ENCODE results near the gene HIPK2.

HIPK2 gene

GRCh38 chr7:139669106-139670061, 108.4 kb downstream of the HIPK2 start:
- Histone ChIP-seq H3K9me3 (ENCODE audit: control insufficient read depth, low read length) (no peaks in the 10 kb centered on the region), H3K4me1 (ENCODE audit: control insufficient read depth, insufficient read depth, low read length, poor library complexity, severe bottlenecking) (no peaks in the 10 kb centered on the region), H3K27me3 (replicated peaks; ENCODE audit: control insufficient read depth, insufficient read depth, low read length, poor library complexity, severe bottlenecking) (no peaks in the 10 kb centered on the region), H3K4me3 (ENCODE audit: insufficient read depth, low read depth, low read length, poor library complexity, severe bottlenecking) (no peak overlapping the region), H3K27ac (ENCODE audit: insufficient read depth, low read length, poor library complexity, severe bottlenecking) (no peak overlapping the region), H3K36me3 (ENCODE audit: control insufficient read depth, insufficient read depth, low read length) (no peaks in the 10 kb centered on the region)
- no peak for DNase-seq

GRCh38 chr7:139667377-139667776, 110.4 kb downstream of the HIPK2 start:
- Histone ChIP-seq H3K9me3 (ENCODE audit: control insufficient read depth, low read length) (no peaks in the 10 kb centered on the region), H3K27me3 (replicated peaks; ENCODE audit: control insufficient read depth, insufficient read depth, low read length, poor library complexity, severe bottlenecking) (no peaks in the 10 kb centered on the region), H3K4me3 (ENCODE audit: insufficient read depth, low read depth, low read length, poor library complexity, severe bottlenecking) (no peak overlapping the region), H3K27ac (ENCODE audit: insufficient read depth, low read length, poor library complexity, severe bottlenecking) (no peak overlapping the region), H3K36me3 (ENCODE audit: control insufficient read depth, insufficient read depth, low read length) (no peaks in the 10 kb centered on the region), H3K4me1 (ENCODE audit: control insufficient read depth, insufficient read depth, low read length, poor library complexity, severe bottlenecking) (no peaks in the 10 kb centered on the region)
- DNase-seq = no peak

- Histone ChIP-seq H3K4me1 (ENCODE audit: control insufficient read depth, insufficient read depth, low read length, poor library complexity, severe bottlenecking) (no peaks in the 10 kb centered on the region), H3K27ac (ENCODE audit: insufficient read depth, low read length, poor library complexity, severe bottlenecking) (no peak overlapping the region), H3K9me3 (ENCODE audit: control insufficient read depth, low read length) (no peaks in the 10 kb centered on the region), H3K27me3 (replicated peaks; ENCODE audit: control insufficient read depth, insufficient read depth, low read length, poor library complexity, severe bottlenecking) (no peaks in the 10 kb centered on the region), H3K36me3 (ENCODE audit: control insufficient read depth, insufficient read depth, low read length) (no peaks in the 10 kb centered on the region), H3K4me3 (ENCODE audit: insufficient read depth, low read depth, low read length, poor library complexity, severe bottlenecking) (no peak overlapping the region)
- no peak for DNase-seq
Observed at GRCh38 chr7:139666501-139666900, 111.3 kb downstream of the HIPK2 start.

- DNase-seq = no peak
- Histone ChIP-seq H3K9me3 (ENCODE audit: control insufficient read depth, low read length) (no peaks in the 10 kb centered on the region), H3K4me1 (ENCODE audit: control insufficient read depth, insufficient read depth, low read length, poor library complexity, severe bottlenecking) (no peaks in the 10 kb centered on the region)
Observed at GRCh38 chr7:139664434-139664833, 113.4 kb downstream of the HIPK2 start.

GRCh38 chr7:139663608-139664177, 114.1 kb downstream of the HIPK2 start:
- no peak overlapping the region for H3K4me3 ChIP-seq (ENCODE audit: insufficient read depth, low read depth, low read length, poor library complexity, severe bottlenecking)
- H3K27me3 ChIP-seq (replicated peaks; ENCODE audit: control insufficient read depth, insufficient read depth, low read length, poor library complexity, severe bottlenecking) = no peaks in the 10 kb centered on the region
- no peaks in the 10 kb centered on the region for H3K4me1 ChIP-seq (ENCODE audit: control insufficient read depth, insufficient read depth, low read length, poor library complexity, severe bottlenecking)
- no peaks in the 10 kb centered on the region for H3K9me3 ChIP-seq (ENCODE audit: control insufficient read depth, low read length)
- H3K27ac ChIP-seq (ENCODE audit: insufficient read depth, low read length, poor library complexity, severe bottlenecking) = no peak overlapping the region
- no peaks in the 10 kb centered on the region for H3K36me3 ChIP-seq (ENCODE audit: control insufficient read depth, insufficient read depth, low read length)
- no peak for DNase-seq

More at GRCh38 chr7:139664434-139664833, 113.4 kb downstream of the HIPK2 start:
- Histone ChIP-seq H3K4me3 (ENCODE audit: insufficient read depth, low read depth, low read length, poor library complexity, severe bottlenecking) (no peak overlapping the region), H3K36me3 (ENCODE audit: control insufficient read depth, insufficient read depth, low read length) (no peaks in the 10 kb centered on the region), H3K27me3 (replicated peaks; ENCODE audit: control insufficient read depth, insufficient read depth, low read length, poor library complexity, severe bottlenecking) (no peaks in the 10 kb centered on the region), H3K27ac (ENCODE audit: insufficient read depth, low read length, poor library complexity, severe bottlenecking) (no peak overlapping the region)

- Histone ChIP-seq H3K27me3 (replicated peaks; ENCODE audit: control insufficient read depth, insufficient read depth, low read length, poor library complexity, severe bottlenecking) (no peaks in the 10 kb centered on the region), H3K36me3 (ENCODE audit: control insufficient read depth, insufficient read depth, low read length) (no peaks in the 10 kb centered on the region), H3K9me3 (ENCODE audit: control insufficient read depth, low read length) (no peaks in the 10 kb centered on the region), H3K27ac (ENCODE audit: insufficient read depth, low read length, poor library complexity, severe bottlenecking) (no peak overlapping the region), H3K4me3 (ENCODE audit: insufficient read depth, low read depth, low read length, poor library complexity, severe bottlenecking) (no peak overlapping the region), H3K4me1 (ENCODE audit: control insufficient read depth, insufficient read depth, low read length, poor library complexity, severe bottlenecking) (no peaks in the 10 kb centered on the region)
- no peak for DNase-seq
Observed at GRCh38 chr7:139661903-139662302, 115.9 kb downstream of the HIPK2 start.

- H3K4me1 ChIP-seq (ENCODE audit: control insufficient read depth, insufficient read depth, low read length, poor library complexity, severe bottlenecking) = no peaks in the 10 kb centered on the region
- DNase-seq = no peak
- H3K9me3 ChIP-seq (ENCODE audit: control insufficient read depth, low read length) = no peaks in the 10 kb centered on the region
- no peaks in the 10 kb centered on the region for H3K27me3 ChIP-seq (replicated peaks; ENCODE audit: control insufficient read depth, insufficient read depth, low read length, poor library complexity, severe bottlenecking)
- no peak overlapping the region for H3K27ac ChIP-seq (ENCODE audit: insufficient read depth, low read length, poor library complexity, severe bottlenecking)
- H3K36me3 ChIP-seq (ENCODE audit: control insufficient read depth, insufficient read depth, low read length) = no peaks in the 10 kb centered on the region
- H3K4me3 ChIP-seq (ENCODE audit: insufficient read depth, low read depth, low read length, poor library complexity, severe bottlenecking) = no peak overlapping the region
Observed at GRCh38 chr7:139661043-139661440, 116.8 kb downstream of the HIPK2 start.

GRCh38 chr7:139660317-139661042, 117.3 kb downstream of the HIPK2 start:
- no peaks in the 10 kb centered on the region for H3K9me3 ChIP-seq (ENCODE audit: control insufficient read depth, low read length)
- H3K36me3 ChIP-seq (ENCODE audit: control insufficient read depth, insufficient read depth, low read length) = no peaks in the 10 kb centered on the region
- no peaks in the 10 kb centered on the region for H3K27me3 ChIP-seq (replicated peaks; ENCODE audit: control insufficient read depth, insufficient read depth, low read length, poor library complexity, severe bottlenecking)
- no peaks in the 10 kb centered on the region for H3K4me1 ChIP-seq (ENCODE audit: control insufficient read depth, insufficient read depth, low read length, poor library complexity, severe bottlenecking)
- no peak overlapping the region for H3K27ac ChIP-seq (ENCODE audit: insufficient read depth, low read length, poor library complexity, severe bottlenecking)
- DNase-seq = no peak
- no peak overlapping the region for H3K4me3 ChIP-seq (ENCODE audit: insufficient read depth, low read depth, low read length, poor library complexity, severe bottlenecking)

- Histone ChIP-seq H3K9me3 (ENCODE audit: control insufficient read depth, low read length) (no peaks in the 10 kb centered on the region), H3K27ac (ENCODE audit: insufficient read depth, low read length, poor library complexity, severe bottlenecking) (no peak overlapping the region), H3K4me3 (ENCODE audit: insufficient read depth, low read depth, low read length, poor library complexity, severe bottlenecking) (no peak overlapping the region), H3K36me3 (ENCODE audit: control insufficient read depth, insufficient read depth, low read length) (no peaks in the 10 kb centered on the region), H3K4me1 (ENCODE audit: control insufficient read depth, insufficient read depth, low read length, poor library complexity, severe bottlenecking) (no peaks in the 10 kb centered on the region), H3K27me3 (replicated peaks; ENCODE audit: control insufficient read depth, insufficient read depth, low read length, poor library complexity, severe bottlenecking) (no peaks in the 10 kb centered on the region)
- DNase-seq = no peak
Observed at GRCh38 chr7:139659922-139660316, 117.9 kb downstream of the HIPK2 start.
